ENCODE data around the gene HTR4. TPM values are rescaled to one million over a fixed set of nuclear protein-coding genes. Genes with fewer than 3 reads are reported as not detected.

Gene HTR4
- polyA plus RNA-seq, 1 donor from 2014 or later, result not detected

- H3K79me2 ChIP-seq (replicated peaks; ENCODE audit: insufficient read depth, low read length), result no peaks in the 10 kb centered on the region
- no peaks in the 10 kb centered on the region for H3K36me3 ChIP-seq (ENCODE audit: insufficient read depth, low read length)
- no peak overlapping the region for H3K27ac ChIP-seq (ENCODE audit: low read length)
- no peak overlapping the region for H3K4me3 ChIP-seq (ENCODE audit: low read length)
- H4K20me1 ChIP-seq (ENCODE audit: insufficient read depth), result no peaks in the 10 kb centered on the region
- no peaks in the 10 kb centered on the region for H3K9me2 ChIP-seq (ENCODE audit: insufficient read depth, low read length)
- H3K27me3 ChIP-seq (ENCODE audit: insufficient read depth, low read depth, low read length), result no peaks in the 10 kb centered on the region
- no peaks in the 10 kb centered on the region for H3F3A ChIP-seq (ENCODE audit: insufficient read depth, low read length, poor library complexity, severe bottlenecking)
- no peak overlapping the region for H3K9ac ChIP-seq (ENCODE audit: low read length)
- H2AFZ ChIP-seq (ENCODE audit: low read depth, low read length), result no peak overlapping the region
- no peak overlapping the region for H3K4me2 ChIP-seq (ENCODE audit: low read length)
- TF ChIP-seq CTCF (IDR thresholded peaks at IDR 0.05; ENCODE audit: poor library complexity, severe bottlenecking) (no peak), REST (IDR thresholded peaks at IDR 0.05; ENCODE audit: borderline replicate concordance) (no peak), RAD21 (conservative IDR thresholded peaks at IDR 0.05) (no peak), EP300 (conservative IDR thresholded peaks at IDR 0.05; ENCODE audit: poor library complexity, severe bottlenecking) (no peak), POLR2AphosphoS5 (IDR thresholded peaks at IDR 0.05) (no peak), EZH2 (IDR thresholded peaks at IDR 0.05; ENCODE audit: borderline replicate concordance, insufficient read depth, low read length, poor library complexity, severe bottlenecking) (no peak), MXI1 (conservative IDR thresholded peaks at IDR 0.05; ENCODE audit: poor library complexity, severe bottlenecking) (no peak), SMC3 (conservative IDR thresholded peaks at IDR 0.05; ENCODE audit: poor library complexity) (no peak), TAF1 (IDR thresholded peaks at IDR 0.05; ENCODE audit: low read depth) (no peak)
- H3K9me3 ChIP-seq (ENCODE audit: low read length), result no peaks in the 10 kb centered on the region
Measured at GRCh38 chr5:148606296-148606695, 48.0 kb downstream of the HTR4 start.

GRCh38 chr5:148599187-148599586 is 55.1 kb downstream of the HTR4 start:
- H3K27me3 ChIP-seq (ENCODE audit: insufficient read depth, low read depth, low read length), result no peaks in the 10 kb centered on the region
- no peak overlapping the region for H3K4me3 ChIP-seq (ENCODE audit: low read length)
- H3K36me3 ChIP-seq (ENCODE audit: insufficient read depth, low read length), result no peaks in the 10 kb centered on the region
- no peak overlapping the region for H3K27ac ChIP-seq (ENCODE audit: low read length)
- no peak overlapping the region for H3K4me2 ChIP-seq (ENCODE audit: low read length)
- no peak overlapping the region for H3K9ac ChIP-seq (ENCODE audit: low read length)
- H3F3A ChIP-seq (ENCODE audit: insufficient read depth, low read length, poor library complexity, severe bottlenecking), result no peaks in the 10 kb centered on the region
- TF ChIP-seq RAD21 (conservative IDR thresholded peaks at IDR 0.05), result no peak
- H3K9me3 ChIP-seq (ENCODE audit: low read length), result no peaks in the 10 kb centered on the region
- no peaks in the 10 kb centered on the region for H3K9me2 ChIP-seq (ENCODE audit: insufficient read depth, low read length)
- no peak overlapping the region for H2AFZ ChIP-seq (ENCODE audit: low read depth, low read length)
- no peaks in the 10 kb centered on the region for H3K79me2 ChIP-seq (replicated peaks; ENCODE audit: insufficient read depth, low read length)
- no peaks in the 10 kb centered on the region for H4K20me1 ChIP-seq (ENCODE audit: insufficient read depth)

- no peaks in the 10 kb centered on the region for H3K79me2 ChIP-seq (replicated peaks; ENCODE audit: insufficient read depth, low read length)
- H3K36me3 ChIP-seq (ENCODE audit: insufficient read depth, low read length), result no peaks in the 10 kb centered on the region
- no peak overlapping the region for H3K4me2 ChIP-seq (ENCODE audit: low read length)
- TF ChIP-seq TAF1 (IDR thresholded peaks at IDR 0.05; ENCODE audit: low read depth), result no peak
- no peak for TF ChIP-seq SMC3 (conservative IDR thresholded peaks at IDR 0.05; ENCODE audit: poor library complexity)
- TF ChIP-seq EP300 (conservative IDR thresholded peaks at IDR 0.05; ENCODE audit: poor library complexity, severe bottlenecking), result no peak
- TF ChIP-seq CTCF (IDR thresholded peaks at IDR 0.05; ENCODE audit: poor library complexity, severe bottlenecking), result no peak
- TF ChIP-seq RAD21 (conservative IDR thresholded peaks at IDR 0.05), result no peak
- TF ChIP-seq EZH2 (IDR thresholded peaks at IDR 0.05; ENCODE audit: borderline replicate concordance, insufficient read depth, low read length, poor library complexity, severe bottlenecking), result no peak
- no peak for TF ChIP-seq REST (IDR thresholded peaks at IDR 0.05; ENCODE audit: borderline replicate concordance)
- no peak for TF ChIP-seq MXI1 (conservative IDR thresholded peaks at IDR 0.05; ENCODE audit: poor library complexity, severe bottlenecking)
- TF ChIP-seq POLR2AphosphoS5 (IDR thresholded peaks at IDR 0.05), result no peak
- H3K9me3 ChIP-seq (ENCODE audit: low read length), result no peaks in the 10 kb centered on the region
- no peaks in the 10 kb centered on the region for H3K9me2 ChIP-seq (ENCODE audit: insufficient read depth, low read length)
- H3F3A ChIP-seq (ENCODE audit: insufficient read depth, low read length, poor library complexity, severe bottlenecking), result no peaks in the 10 kb centered on the region
- no peak overlapping the region for H3K4me3 ChIP-seq (ENCODE audit: low read length)
- H3K27me3 ChIP-seq (ENCODE audit: insufficient read depth, low read depth, low read length), result no peaks in the 10 kb centered on the region
- no peak overlapping the region for H2AFZ ChIP-seq (ENCODE audit: low read depth, low read length)
- no peak overlapping the region for H3K9ac ChIP-seq (ENCODE audit: low read length)
- H4K20me1 ChIP-seq (ENCODE audit: insufficient read depth), result no peaks in the 10 kb centered on the region
- H3K27ac ChIP-seq (ENCODE audit: low read length), result no peak overlapping the region
Measured at GRCh38 chr5:148595697-148596096, 58.6 kb downstream of the HTR4 start.

Measured in neural cell (in vitro differentiated cells).